Measurements from ENCODE around the gene ITGA3.

ITGA3 gene

DNA sequence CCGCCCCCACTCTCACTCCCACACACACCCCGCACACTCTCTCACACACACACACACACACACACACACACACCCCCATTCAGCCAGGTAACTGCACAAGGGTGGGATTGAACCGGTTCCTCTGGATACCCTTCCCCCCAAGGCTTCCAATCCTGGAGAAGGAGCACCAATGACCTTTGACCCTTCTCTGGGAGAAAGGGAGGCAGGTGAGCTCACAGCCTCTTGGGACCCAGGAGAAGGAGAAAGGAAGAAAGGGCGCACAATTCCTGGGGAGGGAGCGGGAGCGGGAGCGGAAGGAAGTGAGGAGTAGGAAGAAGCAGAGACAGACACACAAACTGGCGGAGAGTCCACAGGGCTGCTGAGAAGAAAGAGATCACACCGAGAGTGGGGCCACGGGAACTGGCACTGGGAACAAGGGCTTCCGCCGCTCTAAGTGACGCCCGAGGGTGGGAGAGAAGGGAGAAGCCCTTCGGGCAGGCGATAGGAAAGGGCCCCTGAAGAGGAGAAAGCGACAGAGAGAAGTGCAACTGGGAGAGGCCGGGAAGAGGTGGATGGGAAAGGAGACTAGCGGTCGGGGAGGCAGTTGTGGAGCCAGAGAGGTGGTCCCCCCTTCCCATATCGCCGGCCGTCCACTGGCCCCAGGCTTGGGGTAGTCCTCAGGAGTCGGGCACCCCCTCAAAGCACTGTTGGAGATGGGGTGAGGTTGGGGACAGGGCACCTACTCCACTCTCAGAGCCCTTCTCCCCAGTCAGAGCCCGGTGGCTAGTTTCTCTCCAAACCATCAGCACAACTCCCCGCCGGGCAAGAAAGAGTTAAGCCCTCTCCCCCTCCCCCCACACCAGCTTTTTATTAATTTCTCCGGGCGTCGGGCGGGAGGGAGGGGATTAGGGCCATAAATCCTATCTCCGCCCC is 72.8 kb downstream of the ITGA3 start:
- no peak for ATAC-seq
- H3K4me1 Mint-ChIP-seq = peaks cover 54% of the 10 kb centered on the region
- DNase-seq = no peak
- peak overlapping the region; percentile 60 to 72 for H3K4me3 Mint-ChIP-seq
- H3K9me3 Mint-ChIP-seq = no peaks in the 10 kb centered on the region
- H3K27ac Mint-ChIP-seq = peak overlapping the region in 1 of 2 donors; percentile 87
- H3K27me3 Mint-ChIP-seq = peaks cover 41% of the 10 kb centered on the region

- ATAC-seq (peak; percentile 16), DNase-seq (no peak)
- H3K9me3 Mint-ChIP-seq = no peaks in the 10 kb centered on the region
- H3K27ac Mint-ChIP-seq = no peak overlapping the region
- peaks cover 60% of the 10 kb centered on the region for H3K4me1 Mint-ChIP-seq
- H3K27me3 Mint-ChIP-seq = peaks cover 41% of the 10 kb centered on the region
- peak overlapping the region; percentile 81 for H3K4me3 Mint-ChIP-seq
Measured at GRCh38 chr17:50129353-50129727, 73.4 kb downstream of the ITGA3 start.

GRCh38 chr17:50129728-50130558 is 74.0 kb downstream of the ITGA3 start, which contains the start of gene SAMD14:
TSS of gene SAMD14 (minus strand) at chr17:50130160. CDS start at chr17:50124959, 5,201 bp downstream.
- H3K27ac Mint-ChIP-seq = peak within 1 kb of the TSS; percentile 88 to 95
- DNase-seq (peak; percentile 38 to 47), ATAC-seq (peak; percentile 57)

DNA sequence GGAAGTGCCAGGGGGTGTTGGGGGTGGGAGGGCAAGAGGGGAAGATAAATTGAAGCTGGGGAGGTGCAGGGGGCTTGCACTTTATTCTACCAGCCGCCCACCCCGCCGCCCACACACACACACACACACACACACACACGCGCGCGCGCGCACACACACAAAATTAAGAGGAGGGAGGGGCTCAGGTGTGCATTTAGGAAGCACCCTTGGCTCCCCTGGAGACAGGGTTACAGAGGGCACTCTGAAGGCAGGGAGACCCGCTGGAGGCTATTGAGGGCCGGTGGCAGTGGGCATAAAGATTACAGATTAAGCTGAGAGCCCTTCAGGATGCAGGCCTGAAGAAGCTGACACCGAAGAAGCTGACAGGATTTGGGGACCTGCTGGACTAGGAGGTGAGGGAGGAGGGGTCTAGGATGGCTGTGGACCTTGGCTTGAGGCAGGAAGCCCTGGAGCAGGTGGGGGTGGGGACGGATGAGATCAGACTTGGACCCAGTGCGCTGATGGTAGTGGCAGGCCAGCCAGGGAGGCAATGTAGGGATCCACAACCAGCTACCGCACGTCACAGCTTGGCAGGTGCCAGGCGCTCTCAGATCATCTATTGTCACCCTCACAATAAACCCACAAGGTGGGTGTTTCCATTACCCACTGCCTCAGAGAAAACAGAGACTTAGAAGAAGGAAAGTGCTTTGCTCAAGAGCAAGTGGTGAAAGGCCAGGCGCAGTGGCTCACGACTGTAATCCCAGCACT is 74.8 kb downstream of the ITGA3 start:
- H3K4me1 Mint-ChIP-seq = peaks cover 60% of the 10 kb centered on the region
- H3K27me3 Mint-ChIP-seq = peaks cover 36% of the 10 kb centered on the region
- H3K27ac Mint-ChIP-seq = peak overlapping the region; percentile 88 to 95
- H3K4me3 Mint-ChIP-seq = peak overlapping the region; percentile 76 to 80
- H3K9me3 Mint-ChIP-seq = no peaks in the 10 kb centered on the region
- ATAC-seq = peak; percentile 59
- peak in 1 of 2 donors; percentile 52 for DNase-seq

More at GRCh38 chr17:50129728-50130558, 74.0 kb downstream of the ITGA3 start, which contains the start of gene SAMD14:
- peaks cover 60% of the 10 kb centered on the region for H3K4me1 Mint-ChIP-seq
- H3K4me3 Mint-ChIP-seq = peak within 1 kb of the TSS; percentile 81
- peaks cover 41% of the 10 kb centered on the region for H3K27me3 Mint-ChIP-seq
- H3K9me3 Mint-ChIP-seq = no peaks in the 10 kb centered on the region

DNA sequence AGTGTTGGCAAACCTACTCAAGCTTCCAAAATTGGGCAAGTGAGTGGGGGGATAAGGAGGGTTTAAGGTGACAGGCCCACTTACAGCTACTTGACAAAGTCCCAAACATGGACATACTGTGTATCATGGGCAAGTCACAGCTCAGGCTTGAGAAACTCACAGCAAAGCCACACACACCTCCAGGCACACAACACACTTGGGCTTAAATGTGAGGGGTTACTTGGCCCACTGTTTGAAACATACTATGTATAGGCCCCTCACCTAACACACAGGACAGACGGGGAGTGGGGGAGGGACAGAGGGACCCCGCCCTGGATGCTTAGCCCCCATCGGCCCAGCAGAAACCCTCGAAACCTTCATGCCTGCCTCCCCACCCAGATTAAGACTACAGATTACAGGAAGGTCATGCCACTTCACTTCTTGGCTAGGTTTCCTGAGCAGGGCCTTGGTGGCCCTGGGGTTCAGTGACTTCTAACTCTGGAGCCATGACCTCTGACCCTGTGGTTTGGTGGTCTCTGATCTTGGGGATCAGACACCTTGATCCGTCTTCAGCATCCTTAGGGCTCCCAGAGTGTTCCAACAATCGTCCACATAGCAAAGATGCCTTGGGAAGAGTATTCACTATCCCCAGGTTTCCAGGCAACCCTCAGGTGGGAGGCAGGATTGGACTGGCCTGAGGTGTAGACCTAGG is 76.3 kb downstream of the ITGA3 start:
- no peak overlapping the region for H3K4me3 Mint-ChIP-seq
- ATAC-seq (no peak), DNase-seq (no peak)
- H3K9me3 Mint-ChIP-seq = no peaks in the 10 kb centered on the region
- peak overlapping the region in 1 of 2 donors; percentile 49 for H3K27ac Mint-ChIP-seq
- H3K4me1 Mint-ChIP-seq = peaks cover 70% of the 10 kb centered on the region
- H3K27me3 Mint-ChIP-seq = peaks cover 35% of the 10 kb centered on the region

DNA sequence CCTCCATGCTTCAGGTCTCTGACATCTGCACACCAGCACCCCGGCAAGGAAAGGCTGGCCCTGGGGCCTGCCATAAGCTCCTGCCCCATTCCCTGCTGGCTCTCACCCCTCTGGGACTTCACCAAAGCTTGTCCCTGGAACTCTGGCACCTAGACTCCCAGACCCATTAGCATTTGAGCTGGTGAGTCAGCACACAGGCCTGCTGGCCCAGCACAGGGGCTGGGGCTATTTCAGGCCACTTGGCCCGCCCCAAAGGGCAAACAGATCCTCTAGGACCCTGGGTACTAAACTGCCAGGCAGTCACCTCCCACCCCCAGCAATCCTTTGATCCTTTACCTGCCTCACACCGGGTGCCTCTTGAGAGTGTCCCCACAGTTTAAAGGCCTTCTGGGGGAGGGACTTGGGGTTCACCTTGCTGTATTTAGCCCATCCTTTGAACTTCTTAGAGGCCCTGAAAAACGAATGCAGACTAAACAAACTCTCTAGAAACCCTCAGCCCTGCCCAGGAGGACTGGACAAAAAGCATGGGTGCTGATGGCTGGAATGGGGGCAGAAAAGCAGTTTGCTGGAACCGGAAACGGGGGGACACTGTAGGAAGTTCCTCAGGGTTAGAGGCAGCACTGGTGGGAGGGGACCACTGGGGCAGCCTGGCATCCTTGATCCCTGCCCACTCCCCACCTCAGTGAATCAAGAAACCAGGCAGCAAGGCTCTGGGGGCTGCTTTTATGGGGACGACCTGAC is 77.3 kb downstream of the ITGA3 start:
- no peak for ATAC-seq
- Mint-ChIP-seq H3K9me3 (no peaks in the 10 kb centered on the region), H3K27ac (no peak overlapping the region), H3K4me3 (no peak overlapping the region), H3K27me3 (peaks cover 26% of the 10 kb centered on the region), H3K4me1 (peaks cover 71% of the 10 kb centered on the region)
- DNase-seq = no peak

DNA sequence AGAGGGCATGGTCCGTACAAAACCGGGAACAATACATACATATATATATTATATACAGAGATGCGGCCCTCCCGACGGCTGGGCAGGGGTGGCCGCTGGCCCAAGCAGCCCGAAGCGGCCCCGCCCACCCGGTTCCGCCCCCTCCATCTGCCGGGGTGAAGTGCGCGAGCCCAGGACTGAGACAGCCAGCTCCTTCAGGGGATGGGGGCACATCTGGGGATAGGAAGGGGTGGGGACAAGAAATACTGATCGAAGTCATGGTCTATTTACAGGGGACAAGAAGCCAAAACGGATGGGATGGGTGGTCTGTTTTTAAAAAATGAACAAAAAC is 77.8 kb downstream of the ITGA3 start:
- peaks cover 21% of the 10 kb centered on the region for H3K27me3 Mint-ChIP-seq

DNA sequence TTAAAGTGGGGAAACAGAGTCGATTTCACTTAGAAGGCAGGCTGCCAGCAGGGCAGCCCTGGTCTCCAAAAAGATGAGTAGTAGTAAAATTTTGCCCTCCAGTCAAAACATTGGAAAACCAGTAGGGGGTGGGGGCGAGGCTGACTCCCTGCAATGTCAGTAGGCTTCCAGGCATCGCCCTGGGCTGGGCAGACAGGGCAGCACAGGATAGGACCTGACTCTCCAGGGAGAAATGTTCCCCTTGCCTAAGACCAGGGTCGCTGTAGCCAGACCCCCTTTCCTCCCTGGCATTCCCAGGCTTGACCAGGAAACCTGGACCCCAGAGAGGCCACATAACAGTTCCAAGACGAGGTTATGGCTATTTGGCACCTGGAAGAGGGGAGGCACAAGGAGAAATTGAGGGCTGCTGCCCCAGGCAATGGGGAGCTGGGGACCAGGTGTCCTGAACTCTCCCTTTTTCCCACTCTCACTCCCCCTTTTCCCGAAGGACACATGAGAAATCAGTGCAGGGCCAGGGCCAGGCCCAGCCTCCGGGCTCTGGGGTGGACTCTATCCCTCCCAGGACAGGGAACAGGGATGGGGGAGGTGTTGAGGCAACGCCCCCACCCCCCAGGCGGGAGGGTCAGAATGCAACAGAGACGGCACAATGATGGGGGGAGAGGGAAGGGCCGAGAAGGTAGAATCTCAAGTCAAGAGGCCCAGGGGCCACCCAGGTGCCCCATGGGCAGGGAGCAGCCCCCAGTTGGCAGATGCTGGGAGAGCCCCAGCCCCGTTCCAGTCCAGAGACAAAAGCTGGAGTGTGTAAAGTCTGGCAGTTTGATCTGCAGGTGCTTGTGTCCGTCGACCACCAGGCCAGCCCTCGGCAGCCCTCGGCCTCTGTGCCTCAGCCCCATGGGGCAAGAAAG is 78.5 kb downstream of the ITGA3 start:
- ATAC-seq (no peak), DNase-seq (no peak)
- Mint-ChIP-seq H3K4me1 (peaks cover 60% of the 10 kb centered on the region), H3K27ac (no peak overlapping the region), H3K9me3 (no peaks in the 10 kb centered on the region), H3K27me3 (peaks cover 14% of the 10 kb centered on the region), H3K4me3 (no peak overlapping the region)

More for the DNA sequence above, 77.8 kb downstream of the ITGA3 start:
- DNase-seq (no peak), ATAC-seq (no peak)
- H3K27ac Mint-ChIP-seq = no peak overlapping the region
- peaks cover 66% of the 10 kb centered on the region for H3K4me1 Mint-ChIP-seq
- H3K4me3 Mint-ChIP-seq = no peak overlapping the region
- H3K9me3 Mint-ChIP-seq = no peaks in the 10 kb centered on the region

- Mint-ChIP-seq H3K27me3 (peaks cover 8% of the 10 kb centered on the region), H3K9me3 (no peaks in the 10 kb centered on the region), H3K4me3 (no peak overlapping the region), H3K27ac (peak overlapping the region in 1 of 2 donors; percentile 71), H3K4me1 (peaks cover 64% of the 10 kb centered on the region)
- ATAC-seq (no peak), DNase-seq (no peak)
Measured at GRCh38 chr17:50135316-50136095, 79.6 kb downstream of the ITGA3 start.

GRCh38 chr17:50136096-50136687 is 80.3 kb downstream of the ITGA3 start:
- H3K4me1 Mint-ChIP-seq = peaks cover 64% of the 10 kb centered on the region
- peaks cover under 1% of the 10 kb centered on the region for H3K27me3 Mint-ChIP-seq
- H3K27ac Mint-ChIP-seq = peak overlapping the region in 1 of 2 donors; percentile 63
- no peak overlapping the region for H3K4me3 Mint-ChIP-seq
- no peaks in the 10 kb centered on the region for H3K9me3 Mint-ChIP-seq
- no peak for DNase-seq
- ATAC-seq = no peak

- Mint-ChIP-seq H3K4me1 (peaks cover 64% of the 10 kb centered on the region), H3K27me3 (no peaks in the 10 kb centered on the region), H3K9me3 (no peaks in the 10 kb centered on the region), H3K4me3 (no peak overlapping the region), H3K27ac (no peak overlapping the region)
- DNase-seq (no peak), ATAC-seq (no peak)
Measured at GRCh38 chr17:50137042-50137441, 81.1 kb downstream of the ITGA3 start.

DNA sequence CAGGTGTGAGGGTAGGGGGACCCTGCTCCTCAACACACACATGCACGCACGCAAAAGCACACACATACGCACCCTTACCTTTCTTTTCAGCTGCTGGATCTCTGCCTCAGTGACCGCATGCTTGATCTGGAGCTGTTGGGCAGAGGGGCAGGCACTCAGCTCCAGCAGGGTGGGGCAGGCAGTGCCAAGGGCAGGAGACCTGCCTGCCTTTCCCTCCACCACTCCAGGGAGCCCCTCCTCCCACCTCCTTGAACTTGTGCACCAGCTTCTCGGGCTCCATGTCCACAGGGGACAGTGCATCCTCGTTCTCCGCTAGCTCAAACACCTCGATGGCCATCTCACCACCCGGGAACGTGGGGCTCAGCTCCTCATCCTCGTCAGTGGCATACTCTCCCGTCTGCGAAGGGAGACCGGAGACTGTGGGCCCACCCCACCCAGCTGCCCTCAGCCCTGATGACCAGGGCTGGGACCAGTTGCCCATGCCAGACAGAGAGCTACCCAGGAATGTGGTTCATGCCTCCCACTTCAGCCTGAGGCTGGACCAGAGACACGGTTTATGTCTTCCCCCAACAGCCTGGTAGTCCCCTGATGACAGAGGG is 83.4 kb downstream of the ITGA3 start:
- H3K4me3 Mint-ChIP-seq = peak overlapping the region in 1 of 2 donors; percentile 17

More for the DNA sequence above, 83.4 kb downstream of the ITGA3 start:
- DNase-seq = no peak
- peak overlapping the region in 1 of 2 donors; percentile 74 for H3K27ac Mint-ChIP-seq
- ATAC-seq = no peak
- H3K4me1 Mint-ChIP-seq = peaks cover 67% of the 10 kb centered on the region
- H3K27me3 Mint-ChIP-seq = no peaks in the 10 kb centered on the region
- no peaks in the 10 kb centered on the region for H3K9me3 Mint-ChIP-seq

All from stimulated activated naive CD8-positive, alpha-beta T cell treated with anti-CD3 and anti-CD28 coated beads, Interleukin-15, amount 100 ng/mL, for 72 hours (primary cell).